ENCODE measurements around the gene ARRDC2. TPM values are rescaled to one million over a fixed set of nuclear protein-coding genes. Genes with fewer than 3 reads are reported as not detected.

Gene ARRDC2
- total RNA-seq, 6 experiments from 2014 or later, result 3.6 to 28.5 (median 10.8) TPM

DNA sequence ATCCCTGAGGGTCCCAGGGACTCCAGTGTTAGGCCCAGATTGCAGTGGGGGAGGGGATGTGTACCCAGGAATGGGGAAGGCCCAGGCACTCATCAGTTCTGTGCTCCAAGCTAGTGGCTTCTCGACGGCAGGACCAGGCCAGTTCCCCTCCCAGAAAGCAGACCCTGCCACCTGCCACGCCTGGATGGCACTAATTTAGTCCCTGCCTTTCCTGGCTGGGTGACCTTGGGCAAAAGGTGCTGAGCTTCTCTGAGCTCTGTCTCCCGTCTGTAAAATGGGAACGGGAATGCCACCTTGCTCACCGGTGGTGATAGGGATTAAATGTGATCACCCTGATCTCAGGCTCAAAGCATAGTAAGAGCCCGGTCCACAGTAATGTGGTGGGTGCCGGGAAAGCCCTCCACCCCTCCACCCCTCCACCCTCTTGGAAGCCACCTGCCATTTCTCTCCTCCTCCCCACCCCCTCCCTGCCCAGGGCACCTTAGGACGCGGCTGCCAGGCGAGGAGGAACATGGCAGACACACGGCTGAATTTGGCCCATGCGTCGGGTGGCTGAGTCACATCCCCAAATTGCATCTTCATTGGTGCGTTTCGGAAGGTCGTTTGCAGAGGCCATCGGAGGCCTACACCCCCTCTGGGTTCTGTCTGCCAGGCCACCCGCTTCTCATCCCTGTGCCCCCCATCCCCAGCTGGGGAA, 38.7 kb upstream of the ARRDC2 start:
- no peak overlapping the region for H3K4me3 ChIP-seq
- H3K9me3 ChIP-seq, result no peaks in the 10 kb centered on the region
- no peaks in the 10 kb centered on the region for H3K4me1 ChIP-seq
- ATAC-seq (no peak), DNase-seq (no peak)
- WGBS (ENCODE audit: insufficient coverage, low coverage, low lambda C conversion rate, missing lambda C conversion rate), result 73% methylated on average over 10 of the region's 19 CpGs
- TF ChIP-seq, protein P1, sequence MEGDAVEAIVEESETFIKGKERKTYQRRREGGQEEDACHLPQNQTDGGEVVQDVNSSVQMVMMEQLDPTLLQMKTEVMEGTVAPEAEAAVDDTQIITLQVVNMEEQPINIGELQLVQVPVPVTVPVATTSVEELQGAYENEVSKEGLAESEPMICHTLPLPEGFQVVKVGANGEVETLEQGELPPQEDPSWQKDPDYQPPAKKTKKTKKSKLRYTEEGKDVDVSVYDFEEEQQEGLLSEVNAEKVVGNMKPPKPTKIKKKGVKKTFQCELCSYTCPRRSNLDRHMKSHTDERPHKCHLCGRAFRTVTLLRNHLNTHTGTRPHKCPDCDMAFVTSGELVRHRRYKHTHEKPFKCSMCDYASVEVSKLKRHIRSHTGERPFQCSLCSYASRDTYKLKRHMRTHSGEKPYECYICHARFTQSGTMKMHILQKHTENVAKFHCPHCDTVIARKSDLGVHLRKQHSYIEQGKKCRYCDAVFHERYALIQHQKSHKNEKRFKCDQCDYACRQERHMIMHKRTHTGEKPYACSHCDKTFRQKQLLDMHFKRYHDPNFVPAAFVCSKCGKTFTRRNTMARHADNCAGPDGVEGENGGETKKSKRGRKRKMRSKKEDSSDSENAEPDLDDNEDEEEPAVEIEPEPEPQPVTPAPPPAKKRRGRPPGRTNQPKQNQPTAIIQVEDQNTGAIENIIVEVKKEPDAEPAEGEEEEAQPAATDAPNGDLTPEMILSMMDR (IDR thresholded peaks at IDR 0.05), result no peak
- TF ChIP-seq POLR2A (IDR thresholded peaks at IDR 0.05), result no peak
- no peak overlapping the region for H3K27ac ChIP-seq
- no peaks in the 10 kb centered on the region for H3K36me3 ChIP-seq
- H3K27me3 ChIP-seq, result peaks cover 0 to 6% of the 10 kb centered on the region in 2 donors
- intact Hi-C loops (cut with DNase I), result no loop called here

DNA sequence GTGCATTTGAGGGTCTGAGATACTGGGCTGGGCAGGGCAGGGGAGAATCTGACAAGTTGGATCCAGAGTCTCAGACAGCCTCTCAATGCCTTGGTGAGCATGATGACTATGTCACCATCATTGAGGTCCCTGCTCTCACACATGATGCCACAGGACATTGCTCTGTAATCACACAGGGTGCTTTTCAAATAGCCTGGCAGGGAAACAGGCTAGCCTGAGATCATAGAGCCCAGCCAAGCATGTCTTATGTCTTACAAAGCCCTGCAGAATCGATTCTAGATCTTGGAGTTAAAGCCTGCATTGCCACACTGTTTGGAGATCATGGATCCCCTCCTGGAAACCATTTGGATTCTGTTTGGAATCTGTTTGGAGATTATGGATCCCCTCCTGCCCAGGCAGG, 35.7 kb upstream of the ARRDC2 start:
- Histone ChIP-seq H3K4me3 (no peak overlapping the region), H3K4me1 (no peaks in the 10 kb centered on the region), H3K9me3 (no peaks in the 10 kb centered on the region), H3K27ac (no peak overlapping the region), H3K36me3 (no peaks in the 10 kb centered on the region), H3K27me3 (peaks cover 0 to 5% of the 10 kb centered on the region in 2 donors)
- ATAC-seq (no peak), DNase-seq (no peak)
- intact Hi-C loops (cut with DNase I), result no loop called here
- 60% methylated on average over 1 of the region's 1 CpG for WGBS (ENCODE audit: insufficient coverage, low coverage, low lambda C conversion rate, missing lambda C conversion rate)
- no peak for TF ChIP-seq POLR2A (IDR thresholded peaks at IDR 0.05)
- TF ChIP-seq, protein P1 (IDR thresholded peaks at IDR 0.05), result no peak

DNA sequence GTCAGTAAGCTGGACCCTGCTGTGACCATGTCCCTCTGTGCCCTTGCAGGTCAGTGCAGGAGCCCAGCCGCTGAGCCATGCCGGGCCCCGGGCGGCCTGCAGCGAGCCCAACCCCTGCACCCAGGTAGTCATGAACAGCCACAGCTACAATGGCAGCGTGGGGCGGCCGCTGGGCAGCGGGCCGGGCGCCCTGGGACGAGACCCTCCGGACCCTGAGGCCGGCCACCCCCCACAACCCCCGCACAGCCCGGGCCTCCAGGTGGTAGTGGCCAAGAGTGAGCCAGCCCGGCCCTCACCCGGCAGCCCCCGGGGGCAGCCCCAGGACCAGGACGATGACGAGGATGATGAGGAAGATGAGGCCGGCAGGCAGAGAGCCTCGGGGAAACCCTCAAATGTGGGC, 34.2 kb upstream of the ARRDC2 start:
- no peak overlapping the region for H3K27ac ChIP-seq
- no peaks in the 10 kb centered on the region for H3K27me3 ChIP-seq
- no peak for DNase-seq
- H3K36me3 ChIP-seq, result no peaks in the 10 kb centered on the region
- H3K4me3 ChIP-seq, result no peak overlapping the region
- no peaks in the 10 kb centered on the region for H3K4me1 ChIP-seq
- intact Hi-C loops (cut with DNase I), result no loop called here
- no peaks in the 10 kb centered on the region for H3K9me3 ChIP-seq
- no CpG with 5 or more reads among the region's 23 CpGs for WGBS (ENCODE audit: insufficient coverage, low coverage, low lambda C conversion rate, missing lambda C conversion rate)
- TF ChIP-seq, protein P1 (IDR thresholded peaks at IDR 0.05), result no peak
- TF ChIP-seq POLR2A (IDR thresholded peaks at IDR 0.05), result no peak
- peak in 1 of 4 donors; percentile 23 for ATAC-seq

DNA sequence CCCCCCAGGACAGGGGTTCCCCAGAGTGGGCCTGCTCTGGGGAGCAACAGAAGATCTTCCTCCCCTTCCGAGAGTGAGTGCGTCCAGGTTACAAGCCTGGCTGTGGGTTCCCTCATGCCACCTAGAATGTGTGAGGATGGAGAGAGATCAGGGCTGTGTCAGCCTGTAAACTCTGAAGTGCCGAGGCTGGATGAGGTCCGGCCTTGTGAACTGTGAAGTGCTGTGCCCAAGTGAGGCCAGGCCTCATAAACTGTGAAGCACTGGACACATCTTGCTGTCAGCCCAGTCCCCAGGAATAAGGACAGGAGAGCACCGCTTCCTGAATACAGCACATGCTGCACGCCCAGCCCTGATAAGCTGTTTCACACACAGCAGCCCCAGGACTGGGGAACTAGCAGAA, 33.4 kb upstream of the ARRDC2 start:
- WGBS (ENCODE audit: insufficient coverage, low coverage, low lambda C conversion rate, missing lambda C conversion rate), result no CpG with 5 or more reads among the region's 6 CpGs
- Histone ChIP-seq H3K27ac (no peak overlapping the region), H3K36me3 (no peaks in the 10 kb centered on the region), H3K4me1 (no peaks in the 10 kb centered on the region), H3K27me3 (no peaks in the 10 kb centered on the region), H3K4me3 (no peak overlapping the region), H3K9me3 (no peaks in the 10 kb centered on the region)
- intact Hi-C loops (cut with DNase I), result no loop called here
- TF ChIP-seq, protein P1 (IDR thresholded peaks at IDR 0.05), result no peak
- TF ChIP-seq POLR2A (IDR thresholded peaks at IDR 0.05), result no peak
- ATAC-seq, result no peak
- no peak for DNase-seq
